ENCODE results near the gene LSS. TPM values are rescaled to one million over a fixed set of nuclear protein-coding genes. Genes with fewer than 3 reads are reported as not detected.
A peak's percentile ranks its signal among the peaks of the same experiment; 100 is the strongest.
"Not testable (repeated sequence)": the region's sequence is repeated elsewhere in the genome, so short reads cannot be mapped to it uniquely, and the experiment has no call there.

Gene LSS
- total RNA-seq, 4 donors from 2014 or later = 53.2 to 75.2 (median 62.3) TPM

- 92 to 96% methylated on average over 4 to 8 of the region's 8 CpGs for WGBS, 2 donors (ENCODE audit: low coverage in 1 of 2)
- H3K27me3 ChIP-seq = no peaks in the 10 kb centered on the region
- intact Hi-C loops (cut with DNase I; ENCODE audit: low total_unique reads) = no loop called here
- H3K4me1 ChIP-seq = no peaks in the 10 kb centered on the region
- in situ Hi-C loops (cut with MboI; ENCODE audit: low pct_ligation_motif_present in 1 of 4, low pct_unique_long_range_greater_than_20kb in 1 of 4, low sequenced_read_pairs in 3 of 4) = no loop called here
- TF ChIP-seq POLR2A (IDR thresholded peaks at IDR 0.05) = no peak
- no peak for TF ChIP-seq EP300 (IDR thresholded peaks at IDR 0.05; ENCODE audit: low read depth)
- no peak for TF ChIP-seq CTCF (IDR thresholded peaks at IDR 0.05)
- no peak for TF ChIP-seq POLR2AphosphoS5 (IDR thresholded peaks at IDR 0.05)
- no peaks in the 10 kb centered on the region for H3K9me3 ChIP-seq
- H3K27ac ChIP-seq = no peak overlapping the region
- peak; percentile 0 for DNase-seq
- H3K36me3 ChIP-seq = peaks cover 0 to 53% (median 11%) of the 10 kb centered on the region in 4 donors
- no peak overlapping the region for H3K4me3 ChIP-seq
Observed at GRCh38 chr21:46203203-46203600, 25.4 kb downstream of the LSS start.

GRCh38 chr21:46202592-46203202, 25.9 kb downstream of the LSS start:
- no peak for DNase-seq
- Histone ChIP-seq H3K36me3 (peaks cover 0 to 51% (median 11%) of the 10 kb centered on the region in 4 donors), H3K9me3 (no peaks in the 10 kb centered on the region), H3K4me1 (no peaks in the 10 kb centered on the region), H3K27me3 (no peaks in the 10 kb centered on the region), H3K4me3 (no peak overlapping the region), H3K27ac (no peak overlapping the region)
- TF ChIP-seq POLR2AphosphoS5 (IDR thresholded peaks at IDR 0.05) = no peak
- TF ChIP-seq CTCF (IDR thresholded peaks at IDR 0.05) = no peak
- no peak for TF ChIP-seq EP300 (IDR thresholded peaks at IDR 0.05; ENCODE audit: low read depth)
- no peak for TF ChIP-seq POLR2A (IDR thresholded peaks at IDR 0.05)
- intact Hi-C loops (cut with DNase I; ENCODE audit: low total_unique reads) (no loop called here), in situ Hi-C loops (cut with MboI; ENCODE audit: low pct_ligation_motif_present in 1 of 4, low pct_unique_long_range_greater_than_20kb in 1 of 4, low sequenced_read_pairs in 3 of 4) (no loop called here)
- 85 to 92% methylated on average over 4 to 6 of the region's 6 CpGs for WGBS, 2 donors (ENCODE audit: low coverage in 1 of 2)

GRCh38 chr21:46200877-46201803, 27.4 kb downstream of the LSS start:
- not testable (repeated sequence) for H3K4me1 ChIP-seq

GRCh38 chr21:46199436-46200373, 28.9 kb downstream of the LSS start:
- no peaks in the 10 kb centered on the region for H3K4me1 ChIP-seq
- H3K9me3 ChIP-seq = no peaks in the 10 kb centered on the region
- in situ Hi-C loops (cut with MboI; ENCODE audit: low pct_ligation_motif_present in 1 of 4, low pct_unique_long_range_greater_than_20kb in 1 of 4, low sequenced_read_pairs in 3 of 4) (no loop called here), intact Hi-C loops (cut with DNase I; ENCODE audit: low total_unique reads) (no loop called here)
- DNase-seq = no peak
- H3K4me3 ChIP-seq = no peak overlapping the region
- peaks cover 0 to 40% (median 9%) of the 10 kb centered on the region in 4 donors for H3K36me3 ChIP-seq
- no peak overlapping the region for H3K27ac ChIP-seq
- TF ChIP-seq POLR2A (IDR thresholded peaks at IDR 0.05) (no peak), POLR2AphosphoS5 (IDR thresholded peaks at IDR 0.05) (no peak), EP300 (IDR thresholded peaks at IDR 0.05; ENCODE audit: low read depth) (no peak), CTCF (IDR thresholded peaks at IDR 0.05) (no peak)
- H3K27me3 ChIP-seq = no peaks in the 10 kb centered on the region
- WGBS, 2 donors (ENCODE audit: low coverage in 1 of 2) = 82 to 83% methylated on average over 13 of the region's 13 CpGs

More at GRCh38 chr21:46200877-46201803, 27.4 kb downstream of the LSS start:
- H3K27ac ChIP-seq; H3K27me3 ChIP-seq; in situ Hi-C loops (cut with MboI; ENCODE audit: low pct_ligation_motif_present in 1 of 4, low pct_unique_long_range_greater_than_20kb in 1 of 4, low sequenced_read_pairs in 3 of 4); H3K4me3 ChIP-seq; intact Hi-C loops (cut with DNase I; ENCODE audit: low total_unique reads); DNase-seq; H3K9me3 ChIP-seq: not testable (repeated sequence)
- H3K36me3 ChIP-seq = peaks cover 0 to 46% (median 11%) of the 10 kb centered on the region in 4 donors
- WGBS, 2 donors (ENCODE audit: low coverage in 1 of 2) = 90% methylated on average over 3 of the region's 8 CpGs; no CpG with 5 or more reads in 1 of the 2 donors

Measured in transverse colon (tissue), 4 donors.